Endodermal cell (in vitro differentiated cells): ENCODE data around the gene CD34. TPM values are rescaled to one million over a fixed set of nuclear protein-coding genes. Genes with fewer than 3 reads are reported as not detected.
A peak's percentile ranks its signal among the peaks of the same experiment; 100 is the strongest.

Experiments
- DNase-seq: peaks from one replicate; pipeline ENCODE4 v3.0.0-alpha.2; 2017
- H3K27ac ChIP-seq: 2 replicates; pipeline ENCODE4 v1.5.1; 2013; ENCODE audit warnings: mild to moderate bottlenecking, low read depth, low read length, moderate library complexity
- H3K27me3 ChIP-seq: 2 replicates; pipeline ENCODE4 v1.6.1; 2013; ENCODE audit warnings: mild to moderate bottlenecking, low read length, moderate library complexity; ENCODE audit not compliant: insufficient read depth, control insufficient read depth, poor library complexity, severe bottlenecking
- H3K36me3 ChIP-seq: 2 replicates; pipeline ENCODE4 v1.7.0; 2013; ENCODE audit warnings: mild to moderate bottlenecking, low read length, moderate library complexity; ENCODE audit not compliant: control insufficient read depth, insufficient read depth
- H3K4me1 ChIP-seq: one replicate; pipeline ENCODE4 v1.7.0; 2013; ENCODE audit warnings: low read length; ENCODE audit not compliant: control insufficient read depth, insufficient read depth
- H3K4me3 ChIP-seq: 2 replicates; pipeline ENCODE4 v1.5.1; 2013; ENCODE audit warnings: mild to moderate bottlenecking, low read length, moderate library complexity
- H3K9ac ChIP-seq: 2 replicates; pipeline ENCODE4 v1.6.1; 2013; ENCODE audit warnings: mild to moderate bottlenecking, low read length, moderate library complexity; ENCODE audit not compliant: poor library complexity, severe bottlenecking; ENCODE audit errors: extremely low read depth
- H3K9me3 ChIP-seq: 2 replicates; pipeline ENCODE4 v1.6.1; 2013; ENCODE audit warnings: mild to moderate bottlenecking, low read length, moderate library complexity; ENCODE audit not compliant: control insufficient read depth
- H3K27ac Mint-ChIP-seq: 2 replicates; pipeline ENCODE4 v1.8.0; 2020; ENCODE audit warnings: mixed read lengths
- H3K27me3 Mint-ChIP-seq: 2 replicates; pipeline ENCODE4 v1.8.0; 2021; ENCODE audit warnings: mild to moderate bottlenecking, mixed read lengths; ENCODE audit not compliant: insufficient read depth
- H3K36me3 Mint-ChIP-seq: 2 replicates; pipeline ENCODE4 v1.8.0; 2020; ENCODE audit warnings: low read depth, mixed read lengths
- H3K4me1 Mint-ChIP-seq: 2 replicates; pipeline ENCODE4 v1.8.0; 2020; ENCODE audit warnings: mixed read lengths
- H3K4me3 Mint-ChIP-seq: 2 replicates; pipeline ENCODE4 v1.8.0; 2020; ENCODE audit warnings: mild to moderate bottlenecking, moderate library complexity, mixed read lengths
- H3K9me3 Mint-ChIP-seq: 2 replicates; pipeline ENCODE4 v1.8.0; 2020; ENCODE audit warnings: mild to moderate bottlenecking, mixed read lengths
- WGBS, 2 experiments: methylation state at CpG; one replicate each; pipeline versions ENCODE4 v1.1.5 to v1.1.7; 2013; ENCODE audit warnings: missing lambda C conversion rate in 2 of 2, mixed read lengths in 1 of 2; ENCODE audit not compliant: insufficient coverage in 1 of 2, insufficient read length in 1 of 2; 5-methylcytosine and 5-hydroxymethylcytosine counted together
- total RNA-seq, 2 donors: library from RNA; stranded (reverse); fragmentation: NEBNext Ultra II Directional in 1 of 2; extraction: Animal tissue kit (Norgen Biotek cat#: 25700) in 1 of 2; gene quantifications; 2 replicates in 1 of 2; 3 replicates in 1 of 2; pipeline ENCODE4 v1.2.1, GENCODE V29; 2021
- TF ChIP-seq, protein P1 (sequence below): fragments of 200-600 bp; sonication (generic); conservative IDR thresholded peaks from 2 replicates; pipeline ENCODE4 v1.5.0; 2021; ENCODE audit warnings: antibody characterized with exemption, mild to moderate bottlenecking

The CD34 gene
- total RNA-seq, 2 donors from 2014 or later, result 1.6 to 6.9 TPM

DNA sequence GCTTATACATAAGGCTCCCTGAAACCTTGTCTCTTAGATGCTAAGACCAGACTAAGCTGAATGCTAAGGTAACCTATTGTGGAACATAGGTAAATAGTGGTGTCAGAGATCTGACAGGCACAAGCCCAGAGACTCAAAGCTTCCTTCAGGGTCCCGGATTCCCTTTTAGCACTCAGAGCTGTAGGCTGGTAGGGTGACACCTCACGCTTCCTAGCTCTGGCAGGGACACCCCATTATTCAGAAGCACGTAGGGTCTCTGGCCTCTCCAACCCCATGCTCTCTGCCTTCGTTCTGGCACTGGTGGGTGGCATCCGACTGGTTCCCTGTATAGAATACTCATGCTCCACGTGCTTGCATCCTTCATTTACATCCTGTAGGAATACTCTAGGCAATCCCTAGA is 68.4 kb downstream of the CD34 start:
- H3K4me1 ChIP-seq, result no peaks in the 10 kb centered on the region
- Mint-ChIP-seq H3K27me3 (no peaks in the 10 kb centered on the region), H3K27ac (no peak overlapping the region), H3K9me3 (no peaks in the 10 kb centered on the region), H3K4me3 (no peak overlapping the region), H3K4me1 (no peaks in the 10 kb centered on the region), H3K36me3 (no peaks in the 10 kb centered on the region)
- no peaks in the 10 kb centered on the region for H3K9me3 ChIP-seq
- no peak overlapping the region for H3K4me3 ChIP-seq
- TF ChIP-seq, protein P1, sequence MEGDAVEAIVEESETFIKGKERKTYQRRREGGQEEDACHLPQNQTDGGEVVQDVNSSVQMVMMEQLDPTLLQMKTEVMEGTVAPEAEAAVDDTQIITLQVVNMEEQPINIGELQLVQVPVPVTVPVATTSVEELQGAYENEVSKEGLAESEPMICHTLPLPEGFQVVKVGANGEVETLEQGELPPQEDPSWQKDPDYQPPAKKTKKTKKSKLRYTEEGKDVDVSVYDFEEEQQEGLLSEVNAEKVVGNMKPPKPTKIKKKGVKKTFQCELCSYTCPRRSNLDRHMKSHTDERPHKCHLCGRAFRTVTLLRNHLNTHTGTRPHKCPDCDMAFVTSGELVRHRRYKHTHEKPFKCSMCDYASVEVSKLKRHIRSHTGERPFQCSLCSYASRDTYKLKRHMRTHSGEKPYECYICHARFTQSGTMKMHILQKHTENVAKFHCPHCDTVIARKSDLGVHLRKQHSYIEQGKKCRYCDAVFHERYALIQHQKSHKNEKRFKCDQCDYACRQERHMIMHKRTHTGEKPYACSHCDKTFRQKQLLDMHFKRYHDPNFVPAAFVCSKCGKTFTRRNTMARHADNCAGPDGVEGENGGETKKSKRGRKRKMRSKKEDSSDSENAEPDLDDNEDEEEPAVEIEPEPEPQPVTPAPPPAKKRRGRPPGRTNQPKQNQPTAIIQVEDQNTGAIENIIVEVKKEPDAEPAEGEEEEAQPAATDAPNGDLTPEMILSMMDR, result no peak
- H3K36me3 ChIP-seq, result no peaks in the 10 kb centered on the region
- WGBS, 2 experiments, result 87 to 90% methylated on average over 5 to 6 of the region's 6 CpGs
- peak; percentile 17 for DNase-seq
- no peak overlapping the region for H3K9ac ChIP-seq
- no peaks in the 10 kb centered on the region for H3K27me3 ChIP-seq
- no peak overlapping the region for H3K27ac ChIP-seq

DNA sequence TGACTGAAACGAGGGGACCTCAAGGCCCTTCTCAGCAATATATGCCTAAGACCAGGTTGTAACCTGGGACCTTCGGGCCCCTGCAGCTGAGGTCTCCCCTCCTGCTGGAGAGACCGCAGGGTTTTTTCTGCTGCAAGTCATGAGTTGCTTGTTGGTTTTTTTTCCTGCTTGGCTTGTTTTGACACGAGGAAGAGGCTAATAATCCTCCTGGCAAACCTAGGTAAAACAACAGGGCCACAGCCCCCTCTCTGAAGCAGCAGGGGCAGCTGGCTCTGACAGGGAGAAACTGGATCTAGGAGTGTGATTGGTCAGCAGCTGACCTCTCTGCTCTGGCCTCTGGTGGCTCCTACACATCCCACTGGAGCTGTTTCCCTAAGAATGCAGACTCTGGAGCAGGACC is 69.0 kb downstream of the CD34 start:
- Histone ChIP-seq H3K36me3 (no peaks in the 10 kb centered on the region), H3K27ac (no peak overlapping the region), H3K9me3 (no peaks in the 10 kb centered on the region), H3K4me1 (no peaks in the 10 kb centered on the region), H3K4me3 (no peak overlapping the region), H3K27me3 (no peaks in the 10 kb centered on the region), H3K9ac (no peak overlapping the region)
- TF ChIP-seq, protein P1, result no peak
- Mint-ChIP-seq H3K4me1 (no peaks in the 10 kb centered on the region), H3K9me3 (no peaks in the 10 kb centered on the region), H3K27ac (no peak overlapping the region), H3K27me3 (no peaks in the 10 kb centered on the region), H3K36me3 (no peaks in the 10 kb centered on the region), H3K4me3 (no peak overlapping the region)
- peak; percentile 45 for DNase-seq
- 73% methylated on average over 4 of the region's 4 CpGs; no CpG with 5 or more reads in 1 of the 2 experiments for WGBS, 2 experiments

DNA sequence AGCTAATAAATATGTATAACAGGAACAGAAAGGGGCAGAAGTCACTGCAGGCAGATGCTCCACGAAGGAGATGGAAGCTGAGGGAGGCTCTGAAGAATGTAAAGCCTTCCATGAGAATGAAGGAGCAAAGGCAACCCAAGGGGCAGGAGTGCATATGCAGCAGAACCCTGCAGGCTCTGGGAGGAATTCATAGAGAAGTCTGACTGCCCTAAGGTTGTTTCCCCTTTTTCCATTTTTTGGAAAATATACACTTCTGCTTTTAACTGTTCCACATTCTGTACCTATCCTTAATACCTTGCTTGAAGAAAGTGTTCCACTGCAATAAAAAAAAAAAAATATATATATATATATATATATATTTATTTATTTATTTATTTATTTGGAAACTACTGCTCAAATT is 69.6 kb downstream of the CD34 start:
- H3K9ac ChIP-seq, result no peak overlapping the region
- H3K36me3 ChIP-seq, result no peaks in the 10 kb centered on the region
- TF ChIP-seq, protein P1, result no peak
- Mint-ChIP-seq H3K4me3 (no peak overlapping the region), H3K4me1 (no peaks in the 10 kb centered on the region), H3K9me3 (no peaks in the 10 kb centered on the region), H3K27me3 (no peaks in the 10 kb centered on the region), H3K27ac (no peak overlapping the region), H3K36me3 (no peaks in the 10 kb centered on the region)
- no peaks in the 10 kb centered on the region for H3K27me3 ChIP-seq
- WGBS, 2 experiments, result 63 to 77% methylated on average over 1 of the region's 1 CpG
- no peak overlapping the region for H3K27ac ChIP-seq
- no peaks in the 10 kb centered on the region for H3K4me1 ChIP-seq
- DNase-seq, result peak; percentile 25
- H3K9me3 ChIP-seq, result no peaks in the 10 kb centered on the region
- no peak overlapping the region for H3K4me3 ChIP-seq
